HepG2 (cell line): Measurements from ENCODE around the gene KISS1R.

ENCODE experiments used
- BRCA1 ChIP-seq: sonication (generic); formaldehyde crosslinking; IDR thresholded peaks from 2 replicates; pipeline ENCODE4 v1.4.0; 2020; ENCODE audit warnings: missing genetic modification reagents
- CHD2 ChIP-seq: IDR thresholded peaks from 2 replicates; pipeline ENCODE4 v1.6.1; 2011; ENCODE audit warnings: low read depth, low read length, improper control_type of control experiment
- IKZF4 ChIP-seq: sonication (generic); formaldehyde crosslinking; IDR thresholded peaks from 2 replicates; pipeline ENCODE4 v1.5.1; 2020; ENCODE audit warnings: borderline replicate concordance, mild to moderate bottlenecking, low read depth, missing genetic modification reagents; ENCODE audit errors: not compliant biosample characterization
- NFE2 ChIP-seq: sonication (generic); formaldehyde crosslinking; IDR thresholded peaks from 2 replicates; pipeline ENCODE4 v1.4.0; 2020; ENCODE audit warnings: missing genetic modification reagents
- PRMT3 ChIP-seq: sonication (generic); formaldehyde crosslinking; IDR thresholded peaks from 2 replicates; pipeline ENCODE4 v1.8.1; 2022; ENCODE audit warnings: low read depth, mild to moderate bottlenecking, moderate library complexity, missing genetic modification reagents, borderline replicate concordance
- TFDP2 ChIP-seq: sonication (generic); formaldehyde crosslinking; IDR thresholded peaks from 2 replicates; pipeline ENCODE4 v1.4.0; 2020; ENCODE audit warnings: missing genetic modification reagents
- ZNF264 ChIP-seq: sonication (generic); formaldehyde crosslinking; IDR thresholded peaks from 2 replicates; pipeline ENCODE4 v1.4.0; 2020; ENCODE audit warnings: missing genetic modification reagents
- ZNF615 ChIP-seq: sonication (generic); formaldehyde crosslinking; IDR thresholded peaks from 2 replicates; pipeline ENCODE4 v1.5.0; 2020; ENCODE audit warnings: mild to moderate bottlenecking, missing genetic modification reagents, borderline replicate concordance
- ZNF747 ChIP-seq: sonication (generic); formaldehyde crosslinking; IDR thresholded peaks from 2 replicates; pipeline ENCODE4 v1.8.1; 2023; ENCODE audit warnings: missing genetic modification reagents, mild to moderate bottlenecking, borderline replicate concordance
- ZXDC ChIP-seq: sonication (generic); formaldehyde crosslinking; IDR thresholded peaks from 2 replicates; pipeline ENCODE4 v1.5.0; 2020; ENCODE audit warnings: mild to moderate bottlenecking, missing genetic modification reagents

DNA sequence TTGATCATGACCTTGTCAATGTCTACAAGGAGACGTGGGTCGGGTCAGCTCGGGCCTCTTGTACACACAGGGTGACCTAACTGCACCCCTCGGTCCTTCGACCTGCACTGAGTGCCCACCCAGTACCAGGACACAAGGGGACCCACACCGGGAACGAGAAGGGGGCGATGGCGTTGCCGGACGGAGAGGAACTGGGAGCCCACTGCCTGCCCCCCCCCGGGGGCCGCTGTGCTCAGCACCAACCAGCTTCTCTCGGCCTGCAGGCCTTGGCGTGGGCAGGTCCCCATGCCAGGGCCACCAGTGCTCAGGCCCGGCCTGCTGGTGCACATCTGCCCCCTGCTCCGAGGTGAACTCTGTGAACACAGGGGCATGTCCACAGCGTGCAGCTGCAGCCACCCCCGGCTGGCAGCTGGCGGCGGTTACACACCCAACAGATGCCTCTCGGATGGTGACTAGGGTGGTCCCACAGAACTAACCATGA lies 43.5 kb upstream of the KISS1R start:
- no peak for TF ChIP-seq ZNF615 (CRISPR knock-in tag)
- no peak for TF ChIP-seq ZNF264 (CRISPR knock-in tag)
- TF ChIP-seq ZNF747 (CRISPR knock-in tag), result no peak
- TF ChIP-seq CHD2, result no peak
- TF ChIP-seq ZXDC (CRISPR knock-in tag), result no peak
- TF ChIP-seq IKZF4 (CRISPR knock-in tag), result no peak
- TF ChIP-seq NFE2 (CRISPR knock-in tag), result no peak
- TF ChIP-seq TFDP2 (CRISPR knock-in tag), result no peak
- TF ChIP-seq PRMT3 (CRISPR knock-in tag), result no peak
- TF ChIP-seq BRCA1, result no peak
